HepG2 (cell line): ENCODE data around the gene SH2D2A. TPM values are rescaled to one million over a fixed set of nuclear protein-coding genes. Genes with fewer than 3 reads are reported as not detected.

ENCODE experiments used
- ATAC-seq: fragments of 200-7000 bp; cut with Tn5 transposase; 3 replicates; pipeline ENCODE4 v1.9.1; 2020; ENCODE audit warnings: mild to moderate bottlenecking, moderate library complexity
- BruUV-seq: library from RNA; stranded (reverse); fragments of 400-500 nt; replicated peaks from 2 replicates; lab custom pipeline; 2021; lab: Mats Ljungman, UMichigan
- CTCF ChIA-PET: fragments of 300-600 bp; formaldehyde crosslinking; extraction: SDS; loops from one replicate; lab custom pipeline; 2021; ENCODE audit warnings: low total read pairs, inconsistent platforms, low intra/inter-chr PET ratio; lab: Yijun Ruan, JAX
- POLR2A ChIA-PET: fragments of 350-600 bp; sonication (Branson Sonifier 250); formaldehyde crosslinking; loops from one replicate; lab custom pipeline; 2020; ENCODE audit warnings: antibody characterized with exemption, inconsistent platforms; lab: Yijun Ruan, JAX
- DNase-seq: peaks from one replicate; pipeline ENCODE4 v3.0.0-alpha.2; 2015; ENCODE audit warnings: low spot score
- FAIRE-seq: peaks from 3 replicates; lab custom pipeline; 2011; peaks lifted over from hg19 to GRCh38; lab: Jason Lieb, UNC
- H2AFZ ChIP-seq: one replicate; pipeline ENCODE4 v1.6.1; 2011; ENCODE audit warnings: low read length, inconsistent platforms
- H3K27ac ChIP-seq: fragments of 300-600 bp; 3 replicates; pipeline ENCODE4 v1.8.0; 2011; ENCODE audit warnings: mixed run types, mild to moderate bottlenecking, mixed read lengths, low read length, inconsistent platforms; ENCODE audit not compliant: insufficient read depth; ENCODE audit errors: extremely low read length
- H3K27me3 ChIP-seq, 2 experiments: fragments of 200-600 bp in 1 of 2; 2 replicates in 1 of 2; 3 replicates in 1 of 2; pipeline versions ENCODE4 v1.6.0 to v1.8.0; 2011; ENCODE audit warnings: low read length in 2 of 2, mild to moderate bottlenecking in 2 of 2, moderate library complexity in 2 of 2, inconsistent platforms in 1 of 2; ENCODE audit not compliant: insufficient read depth in 2 of 2, control insufficient read depth in 1 of 2
- H3K36me3 ChIP-seq, 2 experiments: fragments of 200-600 bp in 1 of 2; replicated peaks in 1 of 2; 2 replicates in 1 of 2; 3 replicates in 1 of 2; pipeline versions ENCODE4 v1.5.1 to v1.8.0; 2011; ENCODE audit warnings: low read length in 2 of 2, inconsistent platforms in 1 of 2; ENCODE audit not compliant: insufficient read depth in 2 of 2, control insufficient read depth in 1 of 2
- H3K4me1 ChIP-seq: 2 replicates; pipeline ENCODE4 v1.5.1; 2012; ENCODE audit warnings: low read length, inconsistent platforms; ENCODE audit not compliant: insufficient read depth
- H3K4me2 ChIP-seq: 2 replicates; pipeline ENCODE4 v1.6.0; 2011; ENCODE audit warnings: low read depth, low read length, inconsistent platforms
- H3K4me3 ChIP-seq, 3 experiments: fragments of 200-600 bp in 1 of 3; sonication (generic), shearing (Covaris generic) in 1 of 3; replicated peaks in 1 of 3; 2 replicates each; pipeline ENCODE4 v1.5.1; 2011 to 2016; ENCODE audit warnings: low read length in 3 of 3, inconsistent platforms in 2 of 3, low read depth in 2 of 3, mild to moderate bottlenecking in 2 of 3, control low read depth in 1 of 3, mixed read lengths in 1 of 3; ENCODE audit not compliant: insufficient read depth in 1 of 3
- H3K79me2 ChIP-seq: one replicate; pipeline ENCODE4 v1.6.1; 2011; ENCODE audit warnings: low read length, inconsistent platforms; ENCODE audit not compliant: insufficient read depth
- H3K9ac ChIP-seq: 2 replicates; pipeline ENCODE4 v1.6.0; 2011; ENCODE audit warnings: mild to moderate bottlenecking, low read depth, low read length, inconsistent platforms; ENCODE audit not compliant: insufficient read depth
- H3K9me3 ChIP-seq: 2 replicates; pipeline ENCODE4 v1.5.1; 2012; ENCODE audit warnings: mild to moderate bottlenecking, low read length
- H4K20me1 ChIP-seq: 2 replicates; pipeline ENCODE4 v1.6.0; 2011; ENCODE audit warnings: inconsistent platforms, mild to moderate bottlenecking, low read length, moderate library complexity; ENCODE audit not compliant: insufficient read depth
- AKNA ChIP-seq: sonication (generic); formaldehyde crosslinking; IDR thresholded peaks from 2 replicates; pipeline ENCODE4 v1.4.0; 2020; ENCODE audit warnings: missing genetic modification reagents, borderline replicate concordance
- ETS1 ChIP-seq: sonication (generic); formaldehyde crosslinking; IDR thresholded peaks from 2 replicates; pipeline ENCODE4 v1.4.0; 2020; ENCODE audit warnings: missing genetic modification reagents
- SMC3 ChIP-seq: IDR thresholded peaks from 2 replicates; pipeline ENCODE4 v1.6.1; 2011; ENCODE audit warnings: low read length, improper control_type of control experiment
- SP140L ChIP-seq: sonication (generic); formaldehyde crosslinking; IDR thresholded peaks from 2 replicates; pipeline ENCODE4 v1.4.0; 2020; ENCODE audit warnings: missing genetic modification reagents, borderline replicate concordance
- STAG1 ChIP-seq: sonication (generic); formaldehyde crosslinking; IDR thresholded peaks from 2 replicates; pipeline ENCODE4 v1.4.0; 2020; ENCODE audit warnings: missing genetic modification reagents
- TSC22D2 ChIP-seq: sonication (generic); formaldehyde crosslinking; IDR thresholded peaks from 2 replicates; pipeline ENCODE4 v1.5.1; 2020; ENCODE audit warnings: missing genetic modification reagents, mild to moderate bottlenecking, borderline replicate concordance
- ZBED4 ChIP-seq: sonication (generic); formaldehyde crosslinking; IDR thresholded peaks from 2 replicates; pipeline ENCODE4 v1.4.0; 2020; ENCODE audit warnings: missing genetic modification reagents, borderline replicate concordance
- ZBTB14 ChIP-seq: sonication (generic); formaldehyde crosslinking; IDR thresholded peaks from 2 replicates; pipeline ENCODE4 v1.4.0; 2020; ENCODE audit warnings: missing genetic modification reagents
- ZNF282 ChIP-seq: fragments of 450-650 bp; IDR thresholded peaks from 2 replicates; pipeline ENCODE4 v1.6.1; 2018; ENCODE audit not compliant: partially characterized antibody
- ZNF776 ChIP-seq: sonication (generic); formaldehyde crosslinking; IDR thresholded peaks from 2 replicates; pipeline ENCODE4 v1.4.0; 2020; ENCODE audit warnings: mild to moderate bottlenecking, missing genetic modification reagents
- WGBS: methylation state at CpG from one replicate; pipeline ENCODE4 v1.1.6; 2017; ENCODE audit warnings: low lambda C conversion rate; 5-methylcytosine and 5-hydroxymethylcytosine counted together
- in situ Hi-C: cut with HindIII; loops from 2 replicates; pipeline ENCODE4 v1.10.0; 2017; ENCODE audit warnings: low pct_unique_long_range_greater_than_20kb; ENCODE audit not compliant: extremely low pct_ligation_motif_present
- intact Hi-C: fragments of 100-400 bp; cut with micrococcal nuclease; formaldehyde crosslinking; loops from one replicate; pipeline ENCODE4 v1.10.0; 2022; ENCODE audit not compliant: unreplicated experiment
- polyA plus RNA-seq, 8 experiments: library from polyadenylated mRNA; depleted of rRNA in 3 of 8; stranded (reverse) in 7 of 8; unstranded in 1 of 8; fragments of >200 nt; fragmentation: Illumina TruSeq in 4 of 8; extraction: Trizol in 4 of 8; gene quantifications; 2 replicates each; pipeline versions ENCODE4 v1.2.1 to v1.2.3, GENCODE V29; 2011 to 2016; ENCODE audit warnings: low read depth in 4 of 8, missing spikeins in 1 of 8, mixed read lengths in 1 of 8; ENCODE audit not compliant: insufficient read depth in 1 of 8
- total RNA-seq, 5 experiments: library from RNA; depleted of rRNA; stranded (reverse); fragments of >200 nt; fragmentation: Illumina TruSeq; extraction: Trizol; gene quantifications; 2 replicates each; pipeline ENCODE4 v1.2.3, GENCODE V29; 2016; ENCODE audit warnings: low read depth in 1 of 5

SH2D2A gene
- total and polyA plus RNA-seq, 2 of the 13 experiments (the other 11 are each of a cell fraction or from before 2014, with no cell fraction given): 0.57 to 0.73 TPM

- H3K27me3 ChIP-seq: no peaks in the 10 kb centered on the region
- ATAC-seq (peak; percentile 53; the same call in 2 of the 3 replicates), FAIRE-seq (peak; percentile 71), DNase-seq (peak; percentile 55)
- intact Hi-C loops: loop anchor here (1.0 to 10.0 kb wide), 2 partner anchors 67 to 71 kb away; partner anchors contain the start of gene NTRK1
- H4K20me1 ChIP-seq: no peaks in the 10 kb centered on the region
- no peak overlapping the region for H3K9ac ChIP-seq
- in situ Hi-C loops: loop anchor here (5.0 kb wide), 1 partner anchor 65 kb away; the partner anchor contains the start of gene NTRK1
- POLR2A ChIA-PET: no interaction called here
- peaks cover 34 to 64% of the 10 kb centered on the region in 2 experiments for H3K36me3 ChIP-seq
- H3K27ac ChIP-seq: no peak overlapping the region
- H2AFZ ChIP-seq: no peak overlapping the region
- WGBS: 61% methylated on average over 4 of the region's 4 CpGs
- CTCF ChIA-PET: interaction anchor here (0.7 to 1.9 kb wide), 8 partner anchors 63 to 130 kb away, joined by 3 to 10 read pairs (median 4); partner anchors contain the start of genes ISG20L2, METTL25B and NTRK1
- H3K4me2 ChIP-seq: no peak overlapping the region
- H3K4me3 ChIP-seq: no peak overlapping the region
- H3K4me1 ChIP-seq: peaks cover 39% of the 10 kb centered on the region
- BruUV-seq: no TSS peak
- no peaks in the 10 kb centered on the region for H3K79me2 ChIP-seq
- no peaks in the 10 kb centered on the region for H3K9me3 ChIP-seq
- TF ChIP-seq ZBTB14 (CRISPR knock-in tag): no peak
- TF ChIP-seq TSC22D2 (CRISPR knock-in tag): no peak
- TF ChIP-seq ZBED4: no peak
- peak; percentile 56 for TF ChIP-seq STAG1 (CRISPR knock-in tag)
- TF ChIP-seq AKNA (CRISPR knock-in tag): no peak
- no peak for TF ChIP-seq ZNF282
- TF ChIP-seq SMC3: peak; percentile 46
- no peak for TF ChIP-seq ZNF776 (CRISPR knock-in tag)
- TF ChIP-seq ETS1 (CRISPR knock-in tag): no peak
- no peak for TF ChIP-seq SP140L (CRISPR knock-in tag)
Observed at GRCh38 chr1:156797212-156797871, 19.3 kb downstream of the SH2D2A start.
